IMR-90 (cell line): ENCODE results near the gene SRRM3. TPM values are rescaled to one million over a fixed set of nuclear protein-coding genes. Genes with fewer than 3 reads are reported as not detected.

ENCODE experiments used
- ATAC-seq: fragments of 200-7000 bp; cut with Tn5 transposase; 2 replicates; pipeline ENCODE4 v1.9.1; 2020; ENCODE audit warnings: low read depth, mild to moderate bottlenecking, moderate library complexity
- BruUV-seq: library from RNA; stranded (reverse); fragments of 400-500 nt; replicated peaks from 2 replicates; lab custom pipeline; 2021; lab: Mats Ljungman, UMichigan
- CTCF ChIA-PET: fragments of 300-600 bp; formaldehyde crosslinking; extraction: SDS; loops from one replicate; lab custom pipeline; 2021; ENCODE audit warnings: antibody characterized with exemption; lab: Yijun Ruan, JAX
- POLR2A ChIA-PET: fragments of 300-600 bp; sonication (Branson Sonifier 250); formaldehyde crosslinking; loops from one replicate; lab custom pipeline; 2022; ENCODE audit warnings: antibody characterized with exemption; ENCODE audit not compliant: unreplicated experiment; lab: Charles Lee
- DNase-seq: peaks from one replicate; pipeline ENCODE4 v3.0.0; 2013
- H2AFZ ChIP-seq: replicated peaks from 2 replicates; pipeline ENCODE3; 2013; ENCODE audit warnings: low read length, mild to moderate bottlenecking; ENCODE audit not compliant: poor library complexity
- H2AK5ac ChIP-seq: 2 replicates; pipeline ENCODE4 v1.6.1; 2013; ENCODE audit warnings: low read depth, low read length, inconsistent platforms
- H2AK9ac ChIP-seq: replicated peaks from 2 replicates; pipeline ENCODE3; 2013; ENCODE audit warnings: mild to moderate bottlenecking, low read depth, low read length, moderate library complexity; ENCODE audit not compliant: poor library complexity
- H2BK120ac ChIP-seq: 2 replicates; pipeline ENCODE4 v1.6.1; 2013; ENCODE audit warnings: low read depth, low read length, inconsistent platforms
- H2BK15ac ChIP-seq: 3 replicates; pipeline ENCODE4 v1.6.1; 2013; ENCODE audit warnings: low read depth, low read length, inconsistent platforms
- H2BK20ac ChIP-seq: 2 replicates; pipeline ENCODE4 v1.6.1; 2013; ENCODE audit warnings: low read depth, mild to moderate bottlenecking, inconsistent platforms, low read length, moderate library complexity
- H2BK5ac ChIP-seq: 2 replicates; pipeline ENCODE4 v1.6.1; 2013; ENCODE audit warnings: mild to moderate bottlenecking, low read depth, low read length, inconsistent platforms; ENCODE audit not compliant: poor library complexity, severe bottlenecking
- H3K14ac ChIP-seq: replicated peaks from 2 replicates; pipeline ENCODE4 v1.6.1; 2013; ENCODE audit warnings: low read depth, low read length, inconsistent platforms
- H3K18ac ChIP-seq: 2 replicates; pipeline ENCODE4 v1.6.1; 2013; ENCODE audit warnings: low read depth, low read length, control low read depth
- H3K23ac ChIP-seq: 2 replicates; pipeline ENCODE4 v1.6.1; 2013; ENCODE audit warnings: low read depth, low read length, inconsistent platforms
- H3K27ac ChIP-seq: 2 replicates; pipeline ENCODE4 v1.5.1; 2013; ENCODE audit warnings: mild to moderate bottlenecking, control low read depth, low read length; ENCODE audit not compliant: insufficient read depth
- H3K27me3 ChIP-seq: 2 replicates; pipeline ENCODE4 v1.6.1; 2013; ENCODE audit warnings: low read length; ENCODE audit not compliant: control insufficient read depth, insufficient read depth
- H3K36me3 ChIP-seq: 2 replicates; pipeline ENCODE4 v1.6.1; 2013; ENCODE audit warnings: low read length, mixed read lengths; ENCODE audit not compliant: control insufficient read depth, insufficient read depth
- H3K4ac ChIP-seq: 2 replicates; pipeline ENCODE4 v1.6.1; 2013; ENCODE audit warnings: low read depth, low read length, inconsistent platforms
- H3K4me1 ChIP-seq: 2 replicates; pipeline ENCODE4 v1.6.1; 2013; ENCODE audit warnings: low read length, mixed read lengths; ENCODE audit not compliant: control insufficient read depth, insufficient read depth
- H3K4me2 ChIP-seq: 2 replicates; pipeline ENCODE4 v1.6.1; 2013; ENCODE audit warnings: low read depth, mild to moderate bottlenecking, control low read depth, low read length, moderate library complexity
- H3K4me3 ChIP-seq: 2 replicates; pipeline ENCODE4 v1.5.1; 2013; ENCODE audit warnings: low read depth, mild to moderate bottlenecking, control low read depth, low read length, moderate library complexity; ENCODE audit not compliant: insufficient read depth
- H3K56ac ChIP-seq: 2 replicates; pipeline ENCODE4 v1.6.1; 2013; ENCODE audit warnings: low read length, inconsistent platforms; ENCODE audit not compliant: insufficient read depth; ENCODE audit errors: extremely low read depth
- H3K79me1 ChIP-seq, 2 experiments: 2 replicates each; pipeline ENCODE4 v1.6.1; 2013; ENCODE audit warnings: low read length in 2 of 2, inconsistent platforms in 1 of 2, low read depth in 1 of 2
- H3K9ac ChIP-seq: 2 replicates; pipeline ENCODE4 v1.6.1; 2013; ENCODE audit warnings: low read depth, low read length, control low read depth
- H3K9me1 ChIP-seq: 2 replicates; pipeline ENCODE4 v1.6.1; 2013; ENCODE audit warnings: low read length, inconsistent platforms; ENCODE audit not compliant: insufficient read depth
- H3K9me3 ChIP-seq: 2 replicates; pipeline ENCODE4 v1.6.1; 2013; ENCODE audit warnings: low read length; ENCODE audit not compliant: control insufficient read depth, insufficient read depth
- H4K20me1 ChIP-seq: 2 replicates; pipeline ENCODE4 v1.6.1; 2013; ENCODE audit warnings: low read length, inconsistent platforms; ENCODE audit not compliant: insufficient read depth
- H4K5ac ChIP-seq: 2 replicates; pipeline ENCODE4 v1.6.1; 2013; ENCODE audit warnings: mild to moderate bottlenecking, low read depth, low read length, control low read depth
- H4K8ac ChIP-seq, 2 experiments: 2 replicates each; pipeline ENCODE4 v1.6.1; 2013; ENCODE audit warnings: low read depth in 2 of 2, low read length in 2 of 2, control low read depth in 1 of 2, inconsistent platforms in 1 of 2
- H4K91ac ChIP-seq: 2 replicates; pipeline ENCODE4 v1.6.1; 2013; ENCODE audit warnings: low read depth, low read length, inconsistent platforms; ENCODE audit not compliant: insufficient read depth
- MAFK ChIP-seq: IDR thresholded peaks from 2 replicates; pipeline ENCODE4 v1.6.1; 2012; ENCODE audit warnings: low read depth, low read length, improper control_type of control experiment
- USF2 ChIP-seq: fragments of 150-350 bp; IDR thresholded peaks from 2 replicates; pipeline ENCODE4 v1.6.1; 2017; ENCODE audit warnings: mild to moderate bottlenecking, antibody characterized with exemption, low read length, low read depth
- WGBS, 2 experiments: methylation state at CpG; one replicate each; pipeline versions ENCODE4 v1.1.5 to v1.1.7; 2013; ENCODE audit warnings: missing lambda C conversion rate in 2 of 2; ENCODE audit not compliant: insufficient read length in 1 of 2; ENCODE audit errors: extremely low coverage in 2 of 2; 5-methylcytosine and 5-hydroxymethylcytosine counted together
- dilution Hi-C: fragments of 300-500 bp; cut with HindIII; formaldehyde crosslinking; loops from one replicate; pipeline ENCODE4 v1.14.3; 2018; ENCODE audit warnings: low sequenced_read_pairs; ENCODE audit not compliant: unreplicated experiment
- in situ Hi-C: fragments of 300-500 bp; cut with MboI; formaldehyde crosslinking; loops from 3 replicates; pipeline ENCODE4 v1.14.3; 2019; ENCODE audit warnings: low sequenced_read_pairs, inconsistent platforms, mixed read lengths
- intact Hi-C: fragments of 100-400 bp; cut with micrococcal nuclease; formaldehyde crosslinking; loops from 2 replicates; pipeline ENCODE4 v1.10.0; 2022
- polyA plus RNA-seq, 3 experiments: library from polyadenylated mRNA; depleted of rRNA; stranded (reverse); fragments of >200 nt; gene quantifications; 2 replicates each; pipeline ENCODE4 v1.2.3, GENCODE V29; 2012; ENCODE audit warnings: low replicate concordance in 1 of 3
- total RNA-seq: library from RNA; depleted of rRNA; stranded (reverse); fragments of >200 nt; gene quantifications from 2 replicates; pipeline ENCODE4 v1.2.3, GENCODE V29; 2012

Gene SRRM3
- total and polyA plus RNA-seq, 2 of the 4 experiments (the other 2 are of a cell fraction): 0.18 to 2.5 TPM

GRCh38 chr7:76191783-76192240 is 9.9 kb upstream of the SRRM3 start:
- Histone ChIP-seq H2BK120ac (no peak overlapping the region), H2BK20ac (no peak overlapping the region), H4K91ac (no peak overlapping the region), H3K9me3 (peaks cover 3% of the 10 kb centered on the region; the same call in 1 of the 2 replicates), H3K4me1 (no peaks in the 10 kb centered on the region), H3K9ac (no peak overlapping the region), H3K79me1 (no peaks in the 10 kb centered on the region), H3K4ac (no peak overlapping the region), H2BK15ac (no peak overlapping the region), H3K9me1 (no peaks in the 10 kb centered on the region), H3K4me2 (no peak overlapping the region), H4K8ac (no peak overlapping the region), H2BK5ac (no peak overlapping the region), H3K27me3 (peaks cover 25% of the 10 kb centered on the region), H4K20me1 (no peaks in the 10 kb centered on the region), H2AFZ (peak overlapping the region; percentile 49), H2AK9ac (no peak overlapping the region), H3K56ac (no peak overlapping the region), H3K18ac (no peak overlapping the region), H3K27ac (no peak overlapping the region), H3K36me3 (no peaks in the 10 kb centered on the region), H2AK5ac (no peak overlapping the region), H4K5ac (no peak overlapping the region), H3K14ac (no peak overlapping the region), H3K23ac (no peak overlapping the region), H3K4me3 (no peak overlapping the region)
- ChIA-PET CTCF (interaction anchor here (1.1 kb wide), 1 partner anchor 99 kb away, joined by 3 read pairs; no protein-coding TSS in a partner anchor), POLR2A (no interaction called here)
- in situ Hi-C loops (no loop called here), dilution Hi-C loops (no loop called here), intact Hi-C loops (no loop called here)
- TF ChIP-seq MAFK (no peak), USF2 (peak; percentile 74)
- BruUV-seq: no TSS peak
- no CpG with 5 or more reads among the region's 3 CpGs for WGBS, 2 experiments
- DNase-seq (peak; percentile 49), ATAC-seq (peak; percentile 53; the same call in 1 of the 2 replicates)
